Neural cell (in vitro differentiated cells): ENCODE results near the gene ATP2B1. TPM values are rescaled to one million over a fixed set of nuclear protein-coding genes. Genes with fewer than 3 reads are reported as not detected.

Experiments
- H2AFZ ChIP-seq: fragments of 200-600, 300-800 bp; sonication (generic), shearing (Covaris generic); 2 replicates; pipeline ENCODE4 v1.6.0; 2014; ENCODE audit warnings: low read depth, mild to moderate bottlenecking, antibody characterized with exemption, low read length, moderate library complexity
- H3F3A ChIP-seq: fragments of 200-600 bp; shearing (Covaris generic); 2 replicates; pipeline ENCODE4 v1.6.1; 2016; ENCODE audit warnings: mild to moderate bottlenecking, moderate library complexity, mixed read lengths, antibody characterized with exemption, low read length; ENCODE audit not compliant: insufficient read depth, poor library complexity, severe bottlenecking
- H3K27ac ChIP-seq: fragments of 200-600, 300-800 bp; sonication (generic), shearing (Covaris generic); 2 replicates; pipeline ENCODE4 v1.5.1; 2014; ENCODE audit warnings: mild to moderate bottlenecking, low read length, moderate library complexity
- H3K27me3 ChIP-seq: fragments of 300-800, 200-600 bp; sonication (generic), shearing (Covaris generic); 2 replicates; pipeline ENCODE4 v1.6.0; 2014; ENCODE audit warnings: mild to moderate bottlenecking, low read depth, low read length, moderate library complexity; ENCODE audit not compliant: insufficient read depth
- H3K36me3 ChIP-seq: fragments of 300-800, 200-600 bp; sonication (generic), shearing (Covaris generic); 2 replicates; pipeline ENCODE4 v1.5.1; 2014; ENCODE audit warnings: mild to moderate bottlenecking, antibody characterized with exemption, low read length, moderate library complexity; ENCODE audit not compliant: insufficient read depth
- H3K4me2 ChIP-seq: fragments of 300-800, 200-600 bp; sonication (generic), shearing (Covaris generic); 2 replicates; pipeline ENCODE4 v1.6.0; 2014; ENCODE audit warnings: mild to moderate bottlenecking, low read length
- H3K4me3 ChIP-seq: fragments of 300-800, 200-600 bp; sonication (generic), shearing (Covaris generic); 2 replicates; pipeline ENCODE4 v1.5.1; 2014; ENCODE audit warnings: mild to moderate bottlenecking, low read length, moderate library complexity
- H3K79me2 ChIP-seq: fragments of 200-600 bp; shearing (Covaris generic); replicated peaks from 2 replicates; pipeline ENCODE4 v1.6.0; 2014; ENCODE audit warnings: mild to moderate bottlenecking, low read length, moderate library complexity; ENCODE audit not compliant: insufficient read depth
- H3K9ac ChIP-seq: fragments of 300-800, 200-600 bp; sonication (generic), shearing (Covaris generic); 2 replicates; pipeline ENCODE4 v1.6.1; 2016; ENCODE audit warnings: mild to moderate bottlenecking, low read length, mixed read lengths
- H3K9me2 ChIP-seq: fragments of 200-600 bp; shearing (Covaris generic); 2 replicates; pipeline ENCODE4 v1.6.1; 2016; ENCODE audit warnings: mild to moderate bottlenecking, low read length, mixed read lengths; ENCODE audit not compliant: insufficient read depth
- H3K9me3 ChIP-seq: fragments of 200-600, 300-800 bp; sonication (generic), shearing (Covaris generic); 2 replicates; pipeline ENCODE4 v1.6.1; 2016; ENCODE audit warnings: mild to moderate bottlenecking, mixed run types, low read length, moderate library complexity, mixed read lengths
- H4K20me1 ChIP-seq: fragments of 200-600 bp; shearing (Covaris generic); 2 replicates; pipeline ENCODE4 v1.6.1; 2016; ENCODE audit warnings: mild to moderate bottlenecking, mixed run types; ENCODE audit not compliant: insufficient read depth
- EP300 ChIP-seq: fragments of 450-650 bp; conservative IDR thresholded peaks from 2 replicates; pipeline ENCODE4 v1.6.1; 2014; ENCODE audit warnings: antibody characterized with exemption, mild to moderate bottlenecking, moderate library complexity; ENCODE audit not compliant: poor library complexity, severe bottlenecking
- EZH2 ChIP-seq: fragments of 200-600, 300-800 bp; shearing (Covaris generic), sonication (generic); IDR thresholded peaks from 2 replicates; pipeline ENCODE4 v1.6.1; 2014; ENCODE audit warnings: antibody characterized with exemption, low read length, borderline replicate concordance, mild to moderate bottlenecking; ENCODE audit not compliant: insufficient read depth, poor library complexity, severe bottlenecking
- MXI1 ChIP-seq: fragments of 450-650 bp; conservative IDR thresholded peaks from 2 replicates; pipeline ENCODE4 v1.6.1; 2014; ENCODE audit warnings: antibody characterized with exemption, mild to moderate bottlenecking; ENCODE audit not compliant: poor library complexity, severe bottlenecking
- POLR2AphosphoS5 ChIP-seq: IDR thresholded peaks from 2 replicates; pipeline ENCODE4 v1.6.1; 2012
- RAD21 ChIP-seq: fragments of 450-650 bp; conservative IDR thresholded peaks from 2 replicates; pipeline ENCODE4 v1.6.1; 2014; ENCODE audit warnings: antibody characterized with exemption, mild to moderate bottlenecking, moderate library complexity
- REST ChIP-seq: IDR thresholded peaks from 2 replicates; pipeline ENCODE4 v1.6.1; 2012; ENCODE audit warnings: borderline replicate concordance
- SMC3 ChIP-seq: fragments of 450-650 bp; conservative IDR thresholded peaks from 2 replicates; pipeline ENCODE4 v1.6.1; 2014; ENCODE audit warnings: antibody characterized with exemption, mild to moderate bottlenecking, moderate library complexity; ENCODE audit not compliant: poor library complexity
- TAF1 ChIP-seq: IDR thresholded peaks from 2 replicates; pipeline ENCODE4 v1.6.1; 2012; ENCODE audit warnings: low read depth
- polyA plus RNA-seq: library from polyadenylated mRNA; depleted of rRNA; stranded (reverse); fragments of >200 nt; gene quantifications from 2 replicates; pipeline ENCODE4 v1.2.3, GENCODE V29; 2014
- TF ChIP-seq, protein P1 (sequence below): fragments of 450-650 bp; IDR thresholded peaks from 2 replicates; pipeline ENCODE4 v1.5.1; 2014; ENCODE audit warnings: antibody characterized with exemption, mild to moderate bottlenecking, moderate library complexity; ENCODE audit not compliant: poor library complexity, severe bottlenecking

The ATP2B1 gene
- polyA plus RNA-seq, 1 donor from 2014 or later, result 139 TPM

DNA sequence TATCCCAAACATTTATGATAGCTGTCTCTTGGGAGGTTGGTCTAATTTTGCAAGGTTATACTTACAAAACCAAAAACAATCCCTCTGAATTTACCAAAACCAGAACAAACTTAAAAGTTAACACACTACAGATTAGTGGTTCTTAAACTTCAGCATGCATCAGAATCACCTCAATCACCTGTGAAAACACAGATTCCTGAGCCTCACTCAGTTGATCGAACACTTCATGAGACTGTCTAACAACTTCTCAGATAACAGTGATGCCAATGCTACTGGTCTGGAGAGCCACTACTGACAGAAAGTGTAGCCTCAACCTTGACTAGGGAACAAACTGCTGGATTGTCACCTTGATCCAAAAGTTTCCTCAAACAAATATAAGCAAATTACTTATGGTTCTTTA, 44.2 kb downstream of the ATP2B1 start:
- no peak for TF ChIP-seq MXI1
- TF ChIP-seq POLR2AphosphoS5, result no peak
- TF ChIP-seq TAF1, result no peak
- TF ChIP-seq EP300, result no peak
- TF ChIP-seq REST, result no peak
- TF ChIP-seq, protein P1, sequence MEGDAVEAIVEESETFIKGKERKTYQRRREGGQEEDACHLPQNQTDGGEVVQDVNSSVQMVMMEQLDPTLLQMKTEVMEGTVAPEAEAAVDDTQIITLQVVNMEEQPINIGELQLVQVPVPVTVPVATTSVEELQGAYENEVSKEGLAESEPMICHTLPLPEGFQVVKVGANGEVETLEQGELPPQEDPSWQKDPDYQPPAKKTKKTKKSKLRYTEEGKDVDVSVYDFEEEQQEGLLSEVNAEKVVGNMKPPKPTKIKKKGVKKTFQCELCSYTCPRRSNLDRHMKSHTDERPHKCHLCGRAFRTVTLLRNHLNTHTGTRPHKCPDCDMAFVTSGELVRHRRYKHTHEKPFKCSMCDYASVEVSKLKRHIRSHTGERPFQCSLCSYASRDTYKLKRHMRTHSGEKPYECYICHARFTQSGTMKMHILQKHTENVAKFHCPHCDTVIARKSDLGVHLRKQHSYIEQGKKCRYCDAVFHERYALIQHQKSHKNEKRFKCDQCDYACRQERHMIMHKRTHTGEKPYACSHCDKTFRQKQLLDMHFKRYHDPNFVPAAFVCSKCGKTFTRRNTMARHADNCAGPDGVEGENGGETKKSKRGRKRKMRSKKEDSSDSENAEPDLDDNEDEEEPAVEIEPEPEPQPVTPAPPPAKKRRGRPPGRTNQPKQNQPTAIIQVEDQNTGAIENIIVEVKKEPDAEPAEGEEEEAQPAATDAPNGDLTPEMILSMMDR, result no peak
- TF ChIP-seq SMC3, result no peak
- no peak for TF ChIP-seq RAD21
- TF ChIP-seq EZH2, result no peak
- Histone ChIP-seq H3K4me3 (no peak overlapping the region), H3K36me3 (no peaks in the 10 kb centered on the region), H3F3A (no peaks in the 10 kb centered on the region), H3K9me2 (no peaks in the 10 kb centered on the region), H3K27ac (no peak overlapping the region), H3K79me2 (peaks cover 17% of the 10 kb centered on the region), H2AFZ (no peak overlapping the region), H3K4me2 (no peak overlapping the region), H3K9ac (no peak overlapping the region), H3K27me3 (no peaks in the 10 kb centered on the region), H3K9me3 (no peaks in the 10 kb centered on the region), H4K20me1 (no peaks in the 10 kb centered on the region)

DNA sequence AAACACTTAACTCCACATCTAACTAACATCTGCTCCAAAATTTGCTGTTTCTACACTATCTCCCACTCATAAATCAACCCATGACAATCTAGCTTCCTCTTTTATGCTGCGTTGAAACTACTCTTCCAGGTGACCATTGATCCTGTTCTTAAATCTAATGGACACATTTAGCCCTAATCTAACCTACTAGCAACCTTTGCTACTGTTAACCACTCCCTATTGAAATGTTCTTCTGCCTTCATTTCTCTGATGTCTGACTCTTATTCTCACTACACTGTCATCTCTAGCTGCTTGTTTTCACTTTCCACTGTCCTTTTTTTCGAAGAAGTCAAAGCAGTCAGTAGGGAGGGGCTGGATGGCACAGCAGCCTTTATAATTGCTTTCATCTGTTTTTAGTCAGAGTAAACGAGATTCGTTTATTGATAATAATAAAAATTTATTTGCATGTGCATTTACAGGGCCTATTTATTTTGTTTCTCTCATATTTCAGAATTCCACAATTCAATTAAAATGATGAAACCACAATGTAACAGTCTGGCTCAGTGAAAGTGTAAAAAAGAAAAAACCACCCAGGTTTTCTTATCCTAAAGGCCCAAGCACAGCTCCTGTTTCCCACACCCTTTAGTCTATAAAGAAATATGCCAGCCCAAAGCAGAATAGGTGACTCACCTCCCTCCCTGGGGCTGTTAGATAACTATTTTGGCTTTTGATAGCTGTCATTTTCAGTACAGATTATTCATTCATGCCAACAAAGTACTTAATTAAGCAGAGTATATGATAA, 44.9 kb downstream of the ATP2B1 start:
- peaks cover 17% of the 10 kb centered on the region for H3K79me2 ChIP-seq
- no peaks in the 10 kb centered on the region for H3K9me3 ChIP-seq
- no peaks in the 10 kb centered on the region for H3K27me3 ChIP-seq
- H3K4me2 ChIP-seq, result no peak overlapping the region
- H3F3A ChIP-seq, result no peaks in the 10 kb centered on the region
- no peak overlapping the region for H2AFZ ChIP-seq
- H3K27ac ChIP-seq, result no peak overlapping the region
- no peaks in the 10 kb centered on the region for H4K20me1 ChIP-seq
- no peaks in the 10 kb centered on the region for H3K9me2 ChIP-seq
- H3K4me3 ChIP-seq, result no peak overlapping the region
- no peak for TF ChIP-seq MXI1
- TF ChIP-seq SMC3, result no peak
- TF ChIP-seq RAD21, result no peak
- TF ChIP-seq EP300, result no peak
- no peaks in the 10 kb centered on the region for H3K36me3 ChIP-seq
- H3K9ac ChIP-seq, result no peak overlapping the region
